MG63 (cell line): ENCODE data around the gene TMEM164. TPM values are rescaled to one million over a fixed set of nuclear protein-coding genes. Genes with fewer than 3 reads are reported as not detected.

Experiments
- DNase-seq: peaks from one replicate; pipeline ENCODE4 v3.0.0-alpha.2; 2020
- H3K27me3 ChIP-seq: fragments of 250-450 bp; sonication (Bioruptor Pico); 2 replicates; pipeline ENCODE4 v1.5.1; 2020; ENCODE audit warnings: mild to moderate bottlenecking, moderate library complexity
- H3K36me3 ChIP-seq: fragments of 250-450 bp; sonication (Bioruptor Pico); 2 replicates; pipeline ENCODE4 v1.5.1; 2020; ENCODE audit warnings: mild to moderate bottlenecking, moderate library complexity
- H3K4me3 ChIP-seq: fragments of 250-450 bp; sonication (Bioruptor Pico); 2 replicates; pipeline ENCODE4 v1.5.1; 2020; ENCODE audit warnings: mild to moderate bottlenecking, moderate library complexity
- H3K9me3 ChIP-seq: fragments of 250-450 bp; sonication (Bioruptor Pico); 2 replicates; pipeline ENCODE4 v1.5.1; 2020; ENCODE audit warnings: mild to moderate bottlenecking, moderate library complexity
- total RNA-seq: library from RNA; depleted of rRNA; stranded (reverse); fragments of >200 nt; shearing (Covaris generic); gene quantifications from 2 replicates; pipeline ENCODE4 v1.2.3, GENCODE V29; 2014; ENCODE audit warnings: low replicate concordance

TMEM164 gene
- total RNA-seq, 1 experiment from 2014 or later = 19.6 TPM

GRCh38 chrX:110218591-110218990, 215.7 kb downstream of the TMEM164 start:
- Histone ChIP-seq H3K9me3 (no peaks in the 10 kb centered on the region), H3K27me3 (no peaks in the 10 kb centered on the region), H3K36me3 (no peaks in the 10 kb centered on the region), H3K4me3 (no peak overlapping the region)
- DNase-seq = no peak

GRCh38 chrX:110219920-110220319, 217.0 kb downstream of the TMEM164 start:
- Histone ChIP-seq H3K27me3 (no peaks in the 10 kb centered on the region), H3K9me3 (no peaks in the 10 kb centered on the region), H3K36me3 (no peaks in the 10 kb centered on the region), H3K4me3 (no peak overlapping the region)
- DNase-seq = no peak

DNA sequence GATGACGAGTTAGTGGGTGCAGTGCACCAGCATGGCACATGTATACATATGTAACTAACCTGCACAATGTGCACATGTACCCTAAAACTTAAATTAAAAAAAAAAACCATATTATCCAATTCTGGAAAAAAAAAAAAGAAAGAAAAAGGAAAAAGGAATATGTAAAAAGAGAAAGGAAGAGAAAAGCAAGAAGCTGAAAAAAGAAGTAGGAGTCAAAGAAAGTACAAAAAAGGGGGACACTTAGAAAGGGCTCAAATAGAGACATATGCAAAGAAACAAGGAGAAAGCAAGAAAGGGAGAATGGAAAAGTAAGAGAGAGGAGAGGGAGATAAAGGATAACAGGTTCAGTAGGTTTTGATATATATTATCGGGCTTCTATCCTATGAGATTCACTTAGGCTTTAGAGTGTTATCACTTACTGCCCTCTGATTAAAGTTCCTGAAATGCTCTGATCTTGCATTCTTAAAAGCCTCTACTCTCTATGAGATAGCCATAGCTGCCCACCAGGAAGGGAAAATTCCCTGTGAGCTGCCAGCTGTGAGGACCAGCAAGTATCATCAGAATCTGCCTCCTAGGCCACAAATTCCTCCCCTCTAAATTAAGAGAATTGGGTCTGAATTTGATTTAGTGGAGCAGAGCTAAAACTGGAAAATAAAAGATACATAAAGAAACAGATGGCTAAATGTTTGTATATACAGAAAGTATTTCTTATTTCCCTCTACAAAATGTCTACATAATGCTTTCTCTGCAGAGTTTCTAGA, 219.8 kb downstream of the TMEM164 start:
- no peaks in the 10 kb centered on the region for H3K9me3 ChIP-seq
- no peak overlapping the region for H3K4me3 ChIP-seq
- no peaks in the 10 kb centered on the region for H3K27me3 ChIP-seq
- no peaks in the 10 kb centered on the region for H3K36me3 ChIP-seq
- no peak for DNase-seq

DNA sequence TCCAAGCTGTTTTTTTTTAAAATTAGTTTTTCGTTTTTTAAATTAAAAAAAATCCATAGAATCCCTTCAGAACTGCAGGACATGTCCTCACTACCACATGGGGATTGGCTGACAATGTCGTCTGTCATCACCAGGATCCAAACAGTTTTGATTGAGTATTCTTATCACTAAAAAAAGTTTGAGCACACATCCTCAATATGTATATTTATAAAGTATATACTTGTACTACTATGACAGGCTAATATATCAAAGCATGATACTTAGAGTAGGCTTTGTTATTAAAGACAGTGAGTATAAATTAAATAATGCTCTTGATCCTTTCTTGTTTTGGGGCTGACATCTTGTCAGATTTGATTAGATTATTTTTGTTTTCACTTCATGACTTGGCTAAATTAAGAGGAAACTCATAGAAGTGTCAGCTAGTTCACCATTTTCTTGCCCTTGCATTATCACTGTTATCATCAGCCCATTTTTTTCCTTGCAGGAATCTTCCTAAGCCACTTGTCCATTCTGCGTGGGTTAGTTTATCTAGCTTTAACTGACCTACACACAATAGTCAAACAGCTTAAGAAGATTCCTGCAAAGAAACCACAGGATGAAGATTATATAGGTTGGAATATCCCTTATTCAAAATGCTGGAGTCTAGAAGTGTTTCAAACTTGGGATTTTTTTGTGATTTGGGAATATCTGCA, 222.2 kb downstream of the TMEM164 start:
- no peak overlapping the region for H3K4me3 ChIP-seq
- no peak for DNase-seq
- H3K36me3 ChIP-seq = no peaks in the 10 kb centered on the region
- H3K27me3 ChIP-seq = no peaks in the 10 kb centered on the region
- no peaks in the 10 kb centered on the region for H3K9me3 ChIP-seq

DNA sequence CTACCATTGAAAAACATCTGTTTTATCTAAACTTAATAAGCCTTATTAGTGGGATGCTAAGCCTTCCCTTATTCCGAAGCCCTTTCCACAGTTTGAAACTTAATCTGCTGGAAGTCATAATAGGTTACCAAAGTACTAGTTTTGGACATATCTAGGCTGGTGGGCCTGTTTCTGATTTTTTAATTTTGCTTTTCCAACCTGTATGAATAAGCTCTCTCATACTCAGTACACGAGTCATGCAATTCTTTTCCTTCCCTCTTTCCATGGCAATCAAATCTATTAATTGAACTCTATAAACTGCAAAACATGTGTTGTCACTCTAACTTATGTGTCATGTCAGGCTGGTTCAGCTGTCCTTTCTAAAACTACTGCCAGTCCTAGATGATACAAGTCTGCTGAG, 224.0 kb downstream of the TMEM164 start:
- Histone ChIP-seq H3K4me3 (no peak overlapping the region), H3K9me3 (no peaks in the 10 kb centered on the region), H3K27me3 (no peaks in the 10 kb centered on the region), H3K36me3 (no peaks in the 10 kb centered on the region)
- DNase-seq = no peak
